Measurements from ENCODE around the gene TGFBRAP1.
A peak's percentile ranks its signal among the peaks of the same experiment; 100 is the strongest.
"Not testable (repeated sequence)": the region's sequence is repeated elsewhere in the genome, so short reads cannot be mapped to it uniquely, and the experiment has no call there.

TGFBRAP1 gene

GRCh38 chr2:105344704-105345345 is 15.3 kb upstream of the TGFBRAP1 start:
- FAIRE-seq, result peak; percentile 98

GRCh38 chr2:105339414-105339813 is 9.9 kb upstream of the TGFBRAP1 start:
- FAIRE-seq, result no peak

- FAIRE-seq, result no peak
Measured at GRCh38 chr2:105338020-105338385, 8.5 kb upstream of the TGFBRAP1 start.

- FAIRE-seq, result peak; percentile 71
Measured at GRCh38 chr2:105337122-105338019, 7.8 kb upstream of the TGFBRAP1 start, which contains the start of gene C2orf49. Gene C2orf49, plus strand, starts transcription at chr2:105337540. Its CDS starts 48 bp downstream, at chr2:105337588.

- no peak for FAIRE-seq
Measured at GRCh38 chr2:105336786-105337121, 7.2 kb upstream of the TGFBRAP1 start.

- no peak for FAIRE-seq
Measured at GRCh38 chr2:105335469-105335868, 5.9 kb upstream of the TGFBRAP1 start.

GRCh38 chr2:105334211-105334610 is 4.7 kb upstream of the TGFBRAP1 start:
- FAIRE-seq, result no peak

GRCh38 chr2:105330681-105331375 is 1.3 kb upstream of the TGFBRAP1 start:
- no peak for FAIRE-seq

GRCh38 chr2:105329197-105329554 is 359 bp downstream of the TGFBRAP1 start:
- FAIRE-seq, result no peak

GRCh38 chr2:105328281-105329196 is 996 bp downstream of the TGFBRAP1 start:
- no peak for FAIRE-seq

- FAIRE-seq, result no peak
Measured at GRCh38 chr2:105327690-105328089, 1.8 kb downstream of the TGFBRAP1 start.

GRCh38 chr2:105327271-105327670 is 2.3 kb downstream of the TGFBRAP1 start:
- FAIRE-seq, result not testable (repeated sequence)

- no peak for FAIRE-seq
Measured at GRCh38 chr2:105325389-105325963, 4.1 kb downstream of the TGFBRAP1 start.

- peak; percentile 46 for FAIRE-seq
Measured at GRCh38 chr2:105324732-105325131, 4.8 kb downstream of the TGFBRAP1 start.

GRCh38 chr2:105324101-105324500 is 5.4 kb downstream of the TGFBRAP1 start:
- FAIRE-seq, result peak; percentile 33

- FAIRE-seq, result no peak
Measured at GRCh38 chr2:105323111-105323510, 6.4 kb downstream of the TGFBRAP1 start.

- peak; percentile 34 for FAIRE-seq
Measured at GRCh38 chr2:105321875-105322646, 7.5 kb downstream of the TGFBRAP1 start.

GRCh38 chr2:105320651-105321215 is 8.8 kb downstream of the TGFBRAP1 start:
- peak; percentile 91 for FAIRE-seq

GRCh38 chr2:105317937-105318336 is 11.6 kb downstream of the TGFBRAP1 start:
- no peak for FAIRE-seq

- FAIRE-seq, result no peak
Measured at GRCh38 chr2:105315314-105315713, 14.2 kb downstream of the TGFBRAP1 start.

GRCh38 chr2:105313877-105314276 is 15.7 kb downstream of the TGFBRAP1 start:
- FAIRE-seq, result no peak

Data from G401.6 (cell line).